B cell (primary cell): ENCODE measurements around the gene SOX18. TPM values are rescaled to one million over a fixed set of nuclear protein-coding genes. Genes with fewer than 3 reads are reported as not detected.

ENCODE experiments used
- ATAC-seq: fragments of 200-7000 bp; cut with Tn5 transposase; one replicate; pipeline ENCODE4 v1.10.0; 2021; ENCODE audit warnings: low read depth, mild to moderate bottlenecking, moderate number of reproducible peaks, moderate library complexity
- CTCF ChIA-PET: fragments of 350-600 bp; sonication (Branson Sonifier 250); formaldehyde crosslinking; loops from one replicate; lab custom pipeline; 2021; ENCODE audit warnings: antibody characterized with exemption, inconsistent platforms; lab: Charles Lee
- POLR2A ChIA-PET: fragments of 350-600 bp; sonication (Branson Sonifier 250); formaldehyde crosslinking; loops from one replicate; lab custom pipeline; 2021; ENCODE audit warnings: antibody characterized with exemption; lab: Charles Lee
- DNase-seq: peaks from one replicate; pipeline ENCODE4 v3.0.0; 2013
- H2AFZ ChIP-seq: 2 replicates; pipeline ENCODE4 v1.6.1; 2012; ENCODE audit warnings: mild to moderate bottlenecking, low read depth, low read length; ENCODE audit not compliant: insufficient read depth, poor library complexity, severe bottlenecking
- H3K27ac ChIP-seq, 2 donors: 1 replicate in 1 of 2; 2 replicates in 1 of 2; pipeline ENCODE4 v1.5.1; 2012 to 2013; ENCODE audit warnings: low read length in 2 of 2, mild to moderate bottlenecking in 2 of 2, moderate library complexity in 1 of 2
- H3K27me3 ChIP-seq, 4 experiments: fragments of 200-600 bp in 1 of 4; sonication (generic) in 1 of 4; replicated peaks in 1 of 4; 1 replicate in 2 of 4; 2 replicates in 2 of 4; pipeline versions ENCODE4 v1.6.1 to v1.7.0; 2013 to 2016; ENCODE audit warnings: low read length in 3 of 4, mild to moderate bottlenecking in 2 of 4, mixed read lengths in 1 of 4, moderate library complexity in 1 of 4; ENCODE audit not compliant: insufficient read depth in 4 of 4, control insufficient read depth in 3 of 4; ENCODE audit errors: control extremely low read depth in 1 of 4
- H3K36me3 ChIP-seq, 2 experiments: replicated peaks in 1 of 2; 1 replicate in 1 of 2; 2 replicates in 1 of 2; pipeline versions ENCODE4 v1.6.1 to v1.7.1; 2013; ENCODE audit warnings: low read length in 1 of 2; ENCODE audit not compliant: insufficient read depth in 2 of 2, control insufficient read depth in 1 of 2; ENCODE audit errors: control extremely low read depth in 1 of 2, extremely low read depth in 1 of 2
- H3K4me1 ChIP-seq, 2 donors: fragments of 200-600 bp in 1 of 2; sonication (generic) in 1 of 2; 1 replicate in 1 of 2; 2 replicates in 1 of 2; pipeline versions ENCODE4 v1.5.1 to v1.6.1; 2013 to 2017; ENCODE audit warnings: low read length in 2 of 2; ENCODE audit not compliant: control insufficient read depth in 2 of 2, insufficient read depth in 2 of 2
- H3K4me2 ChIP-seq: replicated peaks from 2 replicates; pipeline ENCODE3; 2012; ENCODE audit warnings: mild to moderate bottlenecking, low read depth, low read length; ENCODE audit not compliant: poor library complexity, severe bottlenecking
- H3K4me3 ChIP-seq, 5 experiments: fragments of 200-600 bp in 1 of 5; sonication (generic) in 1 of 5; 1 replicate in 3 of 5; 2 replicates in 2 of 5; pipeline versions ENCODE4 v1.5.1 to v1.7.0; 2011 to 2016; ENCODE audit warnings: low read length in 4 of 5, mild to moderate bottlenecking in 4 of 5, low read depth in 2 of 5, control low read depth in 1 of 5, moderate library complexity in 1 of 5; ENCODE audit not compliant: insufficient read depth in 1 of 5; ENCODE audit errors: control extremely low read depth in 1 of 5, extremely low read depth in 1 of 5
- H3K79me2 ChIP-seq: fragments of 200-600 bp; sonication (generic); one replicate; pipeline ENCODE4 v1.6.0; 2016; ENCODE audit warnings: low read length; ENCODE audit not compliant: control insufficient read depth, insufficient read depth
- H3K9ac ChIP-seq: fragments of 200-600 bp; sonication (generic); 2 replicates; pipeline ENCODE4 v1.6.1; 2017; ENCODE audit warnings: mild to moderate bottlenecking, low read length, moderate library complexity
- H3K9me3 ChIP-seq, 3 donors: one replicate each; pipeline versions ENCODE4 v1.6.1 to v1.7.1; 2013; ENCODE audit warnings: low read length in 2 of 3; ENCODE audit not compliant: control insufficient read depth in 2 of 3, insufficient read depth in 1 of 3; ENCODE audit errors: control extremely low read depth in 1 of 3
- H4K20me1 ChIP-seq: 2 replicates; pipeline ENCODE4 v1.6.0; 2012; ENCODE audit warnings: mild to moderate bottlenecking, low read length; ENCODE audit not compliant: insufficient read depth, control insufficient read depth, poor library complexity, severe bottlenecking
- H3K27ac Mint-ChIP-seq: one replicate; pipeline ENCODE4 v1.8.0; 2021; ENCODE audit warnings: mixed read lengths
- H3K27me3 Mint-ChIP-seq: one replicate; pipeline ENCODE4 v1.8.0; 2021; ENCODE audit warnings: mixed read lengths
- H3K4me1 Mint-ChIP-seq: one replicate; pipeline ENCODE4 v1.8.0; 2021; ENCODE audit warnings: mixed read lengths
- H3K4me3 Mint-ChIP-seq: one replicate; pipeline ENCODE4 v1.8.0; 2021; ENCODE audit warnings: mixed read lengths
- H3K9me3 Mint-ChIP-seq: one replicate; pipeline ENCODE4 v1.8.0; 2022; ENCODE audit warnings: mixed read lengths; ENCODE audit not compliant: insufficient read depth
- CTCF ChIP-seq: fragments of 200-600 bp; IDR thresholded peaks from one replicate; pipeline ENCODE4 v1.8.0; 2022; ENCODE audit warnings: antibody characterized with exemption, mild to moderate bottlenecking
- EZH2 ChIP-seq: IDR thresholded peaks from 2 replicates; pipeline ENCODE4 v1.6.1; 2012; ENCODE audit warnings: borderline replicate concordance, low read depth, mild to moderate bottlenecking, moderate library complexity, low read length; ENCODE audit not compliant: insufficient read depth, poor library complexity, severe bottlenecking
- WGBS: methylation state at CpG from one replicate; pipeline ENCODE4 v1.1.5; 2013; ENCODE audit warnings: missing lambda C conversion rate; ENCODE audit not compliant: insufficient coverage; 5-methylcytosine and 5-hydroxymethylcytosine counted together
- intact Hi-C: fragments of 100-400 bp; cut with micrococcal nuclease; formaldehyde crosslinking; loops from one replicate; pipeline ENCODE4 v1.10.0; 2022
- polyA plus RNA-seq: library from polyadenylated mRNA; depleted of rRNA; stranded (reverse); fragments of >200 nt; gene quantifications from 2 replicates; pipeline ENCODE4 v1.2.3, GENCODE V29; 2012
- total RNA-seq, 2 donors: library from RNA; stranded (reverse); fragments of 120-200 nt in 1 of 2; gene quantifications; 1 replicate in 1 of 2; 2 replicates in 1 of 2; pipeline versions ENCODE4 v1.2.3 to v1.2.4, GENCODE V29; 2013 to 2022

SOX18 gene
- total and polyA plus RNA-seq, 2 donors (not counting 1 experiment from before 2014, with no cell fraction given), result not detected

- peaks cover 26% of the 10 kb centered on the region in 2 donors for H3K4me1 ChIP-seq
- H3K9ac ChIP-seq, result no peak overlapping the region
- H3K27me3 ChIP-seq, result peaks cover 0 to 14% (median 3%) of the 10 kb centered on the region in 4 experiments
- Mint-ChIP-seq H3K4me1 (peaks cover 27% of the 10 kb centered on the region), H3K27me3 (peaks cover 11% of the 10 kb centered on the region), H3K27ac (no peak overlapping the region), H3K9me3 (no peaks in the 10 kb centered on the region), H3K4me3 (no peak overlapping the region)
- TF ChIP-seq CTCF, result no peak
- TF ChIP-seq EZH2, result no peak
- CTCF ChIA-PET, result interaction anchor here (1.2 to 11.8 kb wide), 5 partner anchors 14 to 46 kb away, joined by 4 to 220 read pairs (median 5); partner anchors contain the start of gene NPBWR2
- H3K27ac ChIP-seq, result no peak overlapping the region
- 89% methylated on average over 3 of the region's 11 CpGs for WGBS
- intact Hi-C loops, result no loop called here
- H3K4me3 ChIP-seq, result no peak overlapping the region
- POLR2A ChIA-PET, result interaction anchor here (1.4 kb wide), 1 partner anchor 12 kb away, joined by 3 read pairs; no protein-coding TSS in a partner anchor
- DNase-seq, result no peak
- no peak overlapping the region for H2AFZ ChIP-seq
- H3K79me2 ChIP-seq, result peaks cover 4% of the 10 kb centered on the region
- H3K4me2 ChIP-seq, result no peak overlapping the region
- H4K20me1 ChIP-seq, result peaks cover 15% of the 10 kb centered on the region
- H3K36me3 ChIP-seq, result no peaks in the 10 kb centered on the region
- peaks cover 0 to 18% (median 0%) of the 10 kb centered on the region in 3 donors for H3K9me3 ChIP-seq
- no peak for ATAC-seq
Observed at GRCh38 chr20:64086801-64087200, 37.4 kb upstream of the SOX18 start.

- H3K27ac Mint-ChIP-seq, result peak overlapping the region; percentile 66
- Histone ChIP-seq H3K36me3 (no peaks in the 10 kb centered on the region), H3K9me3 (peaks cover 0 to 18% (median 0%) of the 10 kb centered on the region in 3 donors), H4K20me1 (peaks cover 23% of the 10 kb centered on the region), H3K27me3 (peaks cover 0 to 14% (median 3%) of the 10 kb centered on the region in 4 experiments), H3K4me2 (peak overlapping the region; percentile 96), H3K4me3 (no peak overlapping the region), H3K27ac (no peak overlapping the region), H3K9ac (no peak overlapping the region), H2AFZ (no peak overlapping the region), H3K4me1 (peaks cover 40 to 42% of the 10 kb centered on the region in 2 donors), H3K79me2 (peaks cover 4% of the 10 kb centered on the region)
- no peak for TF ChIP-seq CTCF
- TF ChIP-seq EZH2, result no peak
- H3K27me3 Mint-ChIP-seq, result peaks cover 11% of the 10 kb centered on the region
- H3K4me3 Mint-ChIP-seq, result peak overlapping the region; percentile 90
- no peaks in the 10 kb centered on the region for H3K9me3 Mint-ChIP-seq
- ChIA-PET POLR2A (interaction anchor here (0.7 to 2.7 kb wide), 3 partner anchors 15 to 35 kb away, joined by 3 to 21 read pairs (median 12); no protein-coding TSS in a partner anchor), CTCF (interaction anchor here (1.1 to 11.8 kb wide), 10 partner anchors 15 to 167 kb away, joined by 3 to 220 read pairs (median 10); partner anchors contain the start of genes NPBWR2, SAMD10 and TCEA2)
- ATAC-seq (no peak), DNase-seq (peak; percentile 59)
- 18% methylated on average over 20 of the region's 23 CpGs for WGBS
- intact Hi-C loops, result loop anchor here (5.0 kb wide), 1 partner anchor 102 kb away; the partner anchor contains the start of gene PRPF6
- H3K4me1 Mint-ChIP-seq, result peaks cover 34% of the 10 kb centered on the region
Observed at GRCh38 chr20:64084685-64085152, 35.3 kb upstream of the SOX18 start.
